Activated B cell treated with CpG ODN at 0.5 μM for 24 hours (primary cell): ENCODE measurements around the gene ROR2. TPM values are rescaled to one million over a fixed set of nuclear protein-coding genes. Genes with fewer than 3 reads are reported as not detected.

Experiments used
- ATAC-seq: fragments of 200-7000 bp; cut with Tn5 transposase; one replicate; pipeline ENCODE4 v1.10.0; 2021; ENCODE audit warnings: low read depth, mild to moderate bottlenecking, moderate library complexity
- CTCF ChIA-PET: fragments of 350-600 bp; sonication (Branson Sonifier 250); formaldehyde crosslinking; loops from one replicate; lab custom pipeline; 2021; ENCODE audit warnings: antibody characterized with exemption; lab: Charles Lee
- POLR2A ChIA-PET: fragments of 350-600 bp; sonication (Branson Sonifier 250); formaldehyde crosslinking; loops from one replicate; lab custom pipeline; 2021; ENCODE audit warnings: antibody characterized with exemption; lab: Charles Lee
- DNase-seq: peaks from one replicate; pipeline ENCODE4 v3.0.0; 2022
- H3K27ac Mint-ChIP-seq: one replicate; pipeline ENCODE4 v1.8.0; 2020; ENCODE audit warnings: mixed read lengths
- H3K27me3 Mint-ChIP-seq: one replicate; pipeline ENCODE4 v1.8.0; 2021; ENCODE audit warnings: mixed read lengths
- H3K36me3 Mint-ChIP-seq: one replicate; pipeline ENCODE4 v1.8.0; 2021; ENCODE audit warnings: low read depth, mixed read lengths
- H3K4me1 Mint-ChIP-seq: one replicate; pipeline ENCODE4 v1.8.0; 2021; ENCODE audit warnings: mixed read lengths
- H3K4me3 Mint-ChIP-seq: one replicate; pipeline ENCODE4 v1.8.0; 2020; ENCODE audit warnings: mild to moderate bottlenecking, mixed read lengths
- H3K9me3 Mint-ChIP-seq: one replicate; pipeline ENCODE4 v1.8.0; 2020; ENCODE audit warnings: mixed read lengths
- intact Hi-C: fragments of 100-400 bp; cut with micrococcal nuclease; formaldehyde crosslinking; loops from one replicate; pipeline ENCODE4 v1.15.1; 2024
- total RNA-seq: library from RNA; stranded (reverse); gene quantifications from 2 replicates; pipeline ENCODE4 v1.2.3, GENCODE V29; 2022
- TF ChIP-seq, protein P1 (sequence below): fragments of 200-600 bp; IDR thresholded peaks from one replicate; pipeline ENCODE4 v1.8.0; 2022; ENCODE audit warnings: antibody characterized with exemption, mild to moderate bottlenecking

ROR2 gene
- total RNA-seq, 1 donor from 2014 or later: not detected

DNA sequence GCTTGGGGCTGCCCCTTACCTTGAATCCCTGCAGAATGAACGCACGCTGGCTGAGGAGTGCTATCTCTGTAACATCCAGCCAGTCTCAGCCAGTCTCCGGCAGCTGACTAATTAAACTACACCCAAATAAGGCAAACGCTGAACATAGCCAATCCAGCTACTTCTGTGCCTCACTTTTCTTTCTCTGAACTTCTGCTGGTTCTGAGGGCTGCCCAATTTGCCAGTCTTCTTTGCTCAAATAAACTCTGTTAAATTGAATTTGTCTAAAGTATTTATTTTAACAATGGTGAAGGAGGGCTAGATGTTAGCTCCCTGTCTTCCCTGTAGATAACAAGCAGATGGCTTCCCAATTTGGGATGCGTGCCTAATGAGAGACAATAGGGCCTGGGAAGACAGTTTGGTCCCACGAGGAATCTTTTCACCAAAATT is 372.4 kb downstream of the ROR2 start:
- POLR2A ChIA-PET: no interaction called here
- H3K4me1 Mint-ChIP-seq: no peaks in the 10 kb centered on the region

DNA sequence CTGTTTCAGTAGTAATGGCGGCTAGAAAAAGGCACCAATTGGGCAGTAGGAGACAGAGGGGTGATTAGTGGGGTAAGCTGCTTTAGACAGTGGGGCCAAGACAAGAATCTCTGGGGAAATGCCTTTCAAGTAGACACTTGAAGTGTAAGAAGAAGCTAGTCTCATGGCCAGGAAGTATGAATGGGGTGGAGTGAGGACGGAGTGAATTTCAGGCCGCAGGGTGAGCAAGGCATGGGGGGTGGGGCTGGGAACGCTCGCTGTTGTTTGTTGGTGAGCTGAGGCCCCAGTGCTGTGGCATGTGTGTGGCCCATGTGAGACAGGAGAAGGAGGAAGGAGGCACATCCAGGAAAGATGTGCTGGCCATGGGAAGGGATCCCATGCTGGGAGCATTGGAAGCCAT is 377.2 kb downstream of the ROR2 start:
- intact Hi-C loops: no loop called here
- Mint-ChIP-seq H3K36me3 (no peaks in the 10 kb centered on the region), H3K4me1 (no peaks in the 10 kb centered on the region), H3K4me3 (no peak overlapping the region), H3K27me3 (peaks cover 14% of the 10 kb centered on the region), H3K27ac (no peak overlapping the region), H3K9me3 (no peaks in the 10 kb centered on the region)
- TF ChIP-seq, protein P1, sequence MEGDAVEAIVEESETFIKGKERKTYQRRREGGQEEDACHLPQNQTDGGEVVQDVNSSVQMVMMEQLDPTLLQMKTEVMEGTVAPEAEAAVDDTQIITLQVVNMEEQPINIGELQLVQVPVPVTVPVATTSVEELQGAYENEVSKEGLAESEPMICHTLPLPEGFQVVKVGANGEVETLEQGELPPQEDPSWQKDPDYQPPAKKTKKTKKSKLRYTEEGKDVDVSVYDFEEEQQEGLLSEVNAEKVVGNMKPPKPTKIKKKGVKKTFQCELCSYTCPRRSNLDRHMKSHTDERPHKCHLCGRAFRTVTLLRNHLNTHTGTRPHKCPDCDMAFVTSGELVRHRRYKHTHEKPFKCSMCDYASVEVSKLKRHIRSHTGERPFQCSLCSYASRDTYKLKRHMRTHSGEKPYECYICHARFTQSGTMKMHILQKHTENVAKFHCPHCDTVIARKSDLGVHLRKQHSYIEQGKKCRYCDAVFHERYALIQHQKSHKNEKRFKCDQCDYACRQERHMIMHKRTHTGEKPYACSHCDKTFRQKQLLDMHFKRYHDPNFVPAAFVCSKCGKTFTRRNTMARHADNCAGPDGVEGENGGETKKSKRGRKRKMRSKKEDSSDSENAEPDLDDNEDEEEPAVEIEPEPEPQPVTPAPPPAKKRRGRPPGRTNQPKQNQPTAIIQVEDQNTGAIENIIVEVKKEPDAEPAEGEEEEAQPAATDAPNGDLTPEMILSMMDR: no peak
- CTCF ChIA-PET: no interaction called here
- no peak for ATAC-seq
- POLR2A ChIA-PET: no interaction called here
- no peak for DNase-seq

More for the DNA sequence above, 372.4 kb downstream of the ROR2 start:
- TF ChIP-seq, protein P1: no peak
- ATAC-seq: no peak
- intact Hi-C loops: no loop called here
- H3K27ac Mint-ChIP-seq: no peak overlapping the region
- H3K27me3 Mint-ChIP-seq: peaks cover 9% of the 10 kb centered on the region
- no peaks in the 10 kb centered on the region for H3K36me3 Mint-ChIP-seq
- H3K9me3 Mint-ChIP-seq: no peaks in the 10 kb centered on the region
- CTCF ChIA-PET: no interaction called here
- DNase-seq: no peak
- no peak overlapping the region for H3K4me3 Mint-ChIP-seq

DNA sequence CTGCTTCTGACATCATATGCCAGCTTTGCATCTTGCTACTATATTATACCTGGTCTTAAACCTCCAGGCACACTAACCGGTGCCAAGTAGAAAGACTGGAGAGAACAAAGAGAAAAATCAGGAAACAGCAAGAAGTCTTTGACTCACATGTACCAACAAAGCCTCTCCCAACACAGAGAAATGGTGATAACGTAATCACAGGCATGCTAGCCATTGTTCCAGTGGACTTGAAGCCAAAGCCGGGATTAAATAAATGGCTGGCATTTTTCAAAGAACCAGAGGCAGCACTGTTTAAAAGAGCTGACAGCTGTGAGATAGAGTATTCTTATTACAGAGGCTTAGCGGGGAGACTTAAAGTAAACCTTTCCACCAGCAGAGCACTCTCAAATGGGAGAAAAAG is 378.0 kb downstream of the ROR2 start:
- H3K4me3 Mint-ChIP-seq: no peak overlapping the region
- POLR2A ChIA-PET: no interaction called here
- intact Hi-C loops: no loop called here
- TF ChIP-seq, protein P1: no peak
- DNase-seq: no peak
- no peak for ATAC-seq
- H3K36me3 Mint-ChIP-seq: no peaks in the 10 kb centered on the region
- CTCF ChIA-PET: no interaction called here
- no peaks in the 10 kb centered on the region for H3K4me1 Mint-ChIP-seq
- H3K9me3 Mint-ChIP-seq: no peaks in the 10 kb centered on the region
- peaks cover 14% of the 10 kb centered on the region for H3K27me3 Mint-ChIP-seq
- H3K27ac Mint-ChIP-seq: no peak overlapping the region

DNA sequence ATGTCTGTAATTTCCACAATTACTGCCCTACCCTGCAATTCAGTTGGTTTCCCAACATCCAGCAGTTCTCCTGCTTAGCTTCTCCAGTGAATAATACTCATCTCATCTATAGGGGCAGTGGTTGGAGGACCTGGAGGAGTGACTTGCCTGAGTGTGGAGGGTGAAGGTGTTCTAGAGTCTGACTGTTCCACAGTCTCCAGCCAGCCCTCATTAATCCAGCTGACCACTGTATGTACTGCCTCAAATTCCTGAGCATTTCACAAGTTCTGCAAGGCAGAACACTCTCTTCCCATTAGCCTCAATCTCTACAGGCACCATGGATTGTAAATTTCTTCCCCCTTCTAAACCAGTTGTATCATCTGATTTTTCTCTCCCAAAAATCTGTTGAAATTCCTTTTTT is 379.0 kb downstream of the ROR2 start:
- H3K4me3 Mint-ChIP-seq: no peak overlapping the region
- no peaks in the 10 kb centered on the region for H3K4me1 Mint-ChIP-seq
- intact Hi-C loops: no loop called here
- H3K27ac Mint-ChIP-seq: no peak overlapping the region
- no peaks in the 10 kb centered on the region for H3K36me3 Mint-ChIP-seq
- TF ChIP-seq, protein P1: no peak
- H3K9me3 Mint-ChIP-seq: no peaks in the 10 kb centered on the region
- CTCF ChIA-PET: no interaction called here
- POLR2A ChIA-PET: no interaction called here
- DNase-seq: no peak
- peaks cover 12% of the 10 kb centered on the region for H3K27me3 Mint-ChIP-seq
- no peak for ATAC-seq

DNA sequence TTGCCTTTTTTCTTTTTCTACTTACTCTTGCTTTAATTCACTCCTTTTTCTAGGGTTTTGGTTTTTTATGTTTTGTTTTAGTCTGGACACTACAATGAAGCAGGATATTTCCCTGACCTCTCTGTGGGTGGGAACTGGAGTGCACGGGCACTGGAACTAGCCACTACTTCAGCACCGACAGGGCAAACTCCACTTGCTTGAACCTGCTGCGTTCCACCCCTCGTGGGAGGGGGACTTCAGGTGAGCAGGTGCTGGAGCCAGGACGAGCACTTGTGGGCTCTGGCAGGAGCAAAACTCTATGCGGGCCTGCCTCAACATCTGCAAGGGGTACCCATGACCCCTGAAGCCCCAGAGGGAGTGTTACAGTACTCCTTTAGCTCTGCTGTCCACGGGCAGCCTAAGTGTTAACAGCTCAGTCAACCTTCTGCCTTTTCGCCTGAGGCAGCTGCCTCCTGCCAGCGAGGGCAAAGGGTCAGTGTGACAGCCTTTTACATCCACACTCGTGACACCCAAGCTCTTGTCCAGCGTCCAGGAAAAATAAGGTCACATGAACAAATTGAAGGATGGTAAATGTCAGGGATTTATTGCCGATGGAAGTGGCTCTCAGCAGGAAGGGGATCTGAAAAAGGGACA is 382.3 kb downstream of the ROR2 start:
- no peak overlapping the region for H3K4me3 Mint-ChIP-seq
- no peaks in the 10 kb centered on the region for H3K36me3 Mint-ChIP-seq
- intact Hi-C loops: no loop called here
- H3K27me3 Mint-ChIP-seq: peaks cover 18% of the 10 kb centered on the region
- ATAC-seq: no peak
- no peaks in the 10 kb centered on the region for H3K4me1 Mint-ChIP-seq
- DNase-seq: no peak
- no peaks in the 10 kb centered on the region for H3K9me3 Mint-ChIP-seq
- TF ChIP-seq, protein P1: no peak
- POLR2A ChIA-PET: no interaction called here
- no peak overlapping the region for H3K27ac Mint-ChIP-seq
- CTCF ChIA-PET: no interaction called here
